Measurements from ENCODE around the gene MMP21.

DNA sequence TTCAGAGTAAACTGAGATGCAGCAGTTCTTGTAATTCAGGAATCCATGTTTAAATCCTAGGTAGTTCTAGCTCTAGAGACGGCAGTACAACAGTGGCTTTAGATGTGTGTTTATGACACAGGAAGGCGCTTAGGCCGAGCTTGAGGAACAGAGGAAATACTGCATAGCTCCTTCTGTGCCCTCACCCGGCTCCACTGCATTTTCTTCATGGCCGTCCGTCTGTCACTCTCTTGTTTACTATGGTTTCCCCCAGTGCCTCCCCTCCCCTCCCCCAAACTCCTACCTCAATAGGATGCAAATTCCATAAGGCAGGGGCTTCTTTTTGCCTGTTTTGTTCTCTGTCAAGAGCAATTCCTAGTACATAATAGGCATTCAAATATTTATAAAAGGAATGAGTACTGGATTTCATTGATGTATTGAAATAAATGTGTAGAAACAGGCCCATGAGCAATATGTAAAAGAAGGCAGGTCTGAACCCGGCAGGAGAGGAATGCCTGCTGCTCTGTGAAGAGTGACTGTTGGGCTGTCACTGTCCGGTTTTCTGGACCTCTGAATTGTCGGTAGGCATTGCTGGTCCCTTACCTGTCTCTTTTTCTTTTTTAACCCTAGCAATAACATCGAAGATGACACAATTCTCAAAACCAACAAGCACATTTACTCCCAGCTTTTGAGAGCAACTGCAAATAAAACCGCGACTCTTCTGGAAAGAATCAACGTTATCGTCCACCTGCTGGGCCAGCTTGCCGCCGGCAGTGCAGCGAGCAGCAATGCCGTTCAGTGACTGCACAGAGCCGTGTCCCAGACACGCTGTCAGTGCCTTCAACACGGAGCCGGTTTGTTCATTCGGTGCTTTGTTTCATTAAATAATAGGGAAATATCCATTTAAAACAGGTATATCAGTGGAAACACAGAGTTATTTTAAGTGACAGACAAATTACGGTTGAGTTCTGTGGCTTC lies 12.7 kb downstream of the MMP21 start:
- TF ChIP-seq GATA2 (IDR thresholded peaks at IDR 0.05; ENCODE audit: low read depth, low read length) (no peak), GATA3 (IDR thresholded peaks at IDR 0.05; ENCODE audit: low read depth, low read length) (no peak)

Measured in SH-SY5Y (cell line).